ENCODE data around the gene HNRNPD.

DNA sequence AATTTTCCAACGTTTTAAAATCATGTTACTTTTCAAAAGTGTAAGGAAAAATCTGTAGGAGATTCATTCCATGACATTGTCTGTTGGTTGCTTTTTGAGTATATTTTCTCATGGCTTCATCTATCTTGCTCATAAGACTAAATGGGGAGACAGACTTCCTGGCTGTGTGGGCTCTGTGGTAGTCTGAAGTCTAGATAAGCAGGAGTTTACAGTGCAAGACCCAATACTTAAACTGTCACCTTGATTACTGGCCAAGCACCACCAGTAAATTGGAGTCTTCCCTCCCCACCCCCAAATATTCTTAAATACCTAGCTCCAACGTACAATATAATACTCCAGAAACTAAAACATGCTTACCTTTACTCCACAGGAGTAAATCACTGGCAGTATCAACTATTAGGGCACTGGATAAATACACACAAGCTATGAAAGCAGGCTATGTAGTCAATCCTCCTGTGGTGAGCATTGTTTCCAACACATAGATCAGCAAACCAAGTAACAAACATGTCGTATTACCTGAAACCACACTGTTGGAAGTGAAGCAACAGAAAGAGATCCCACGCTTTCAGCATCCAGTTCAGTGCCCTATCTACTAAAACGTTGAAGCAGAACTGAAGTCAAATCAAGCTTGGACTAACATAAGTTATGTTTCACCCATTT is 6.2 kb downstream of the HNRNPD start:
- no peak for TF ChIP-seq EZH2 (IDR thresholded peaks at IDR 0.05; ENCODE audit: low read depth, unreplicated experiment)
- no peak for TF ChIP-seq EZH2phosphoT487 (IDR thresholded peaks at IDR 0.05; ENCODE audit: unreplicated experiment)
- TF ChIP-seq, protein P1, sequence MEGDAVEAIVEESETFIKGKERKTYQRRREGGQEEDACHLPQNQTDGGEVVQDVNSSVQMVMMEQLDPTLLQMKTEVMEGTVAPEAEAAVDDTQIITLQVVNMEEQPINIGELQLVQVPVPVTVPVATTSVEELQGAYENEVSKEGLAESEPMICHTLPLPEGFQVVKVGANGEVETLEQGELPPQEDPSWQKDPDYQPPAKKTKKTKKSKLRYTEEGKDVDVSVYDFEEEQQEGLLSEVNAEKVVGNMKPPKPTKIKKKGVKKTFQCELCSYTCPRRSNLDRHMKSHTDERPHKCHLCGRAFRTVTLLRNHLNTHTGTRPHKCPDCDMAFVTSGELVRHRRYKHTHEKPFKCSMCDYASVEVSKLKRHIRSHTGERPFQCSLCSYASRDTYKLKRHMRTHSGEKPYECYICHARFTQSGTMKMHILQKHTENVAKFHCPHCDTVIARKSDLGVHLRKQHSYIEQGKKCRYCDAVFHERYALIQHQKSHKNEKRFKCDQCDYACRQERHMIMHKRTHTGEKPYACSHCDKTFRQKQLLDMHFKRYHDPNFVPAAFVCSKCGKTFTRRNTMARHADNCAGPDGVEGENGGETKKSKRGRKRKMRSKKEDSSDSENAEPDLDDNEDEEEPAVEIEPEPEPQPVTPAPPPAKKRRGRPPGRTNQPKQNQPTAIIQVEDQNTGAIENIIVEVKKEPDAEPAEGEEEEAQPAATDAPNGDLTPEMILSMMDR (conservative IDR thresholded peaks at IDR 0.05; ENCODE audit: low read depth in 2 of 2): no peak
- TF ChIP-seq POLR2AphosphoS5 (IDR thresholded peaks at IDR 0.05; ENCODE audit: low read depth): no peak
- TF ChIP-seq, protein P2, sequence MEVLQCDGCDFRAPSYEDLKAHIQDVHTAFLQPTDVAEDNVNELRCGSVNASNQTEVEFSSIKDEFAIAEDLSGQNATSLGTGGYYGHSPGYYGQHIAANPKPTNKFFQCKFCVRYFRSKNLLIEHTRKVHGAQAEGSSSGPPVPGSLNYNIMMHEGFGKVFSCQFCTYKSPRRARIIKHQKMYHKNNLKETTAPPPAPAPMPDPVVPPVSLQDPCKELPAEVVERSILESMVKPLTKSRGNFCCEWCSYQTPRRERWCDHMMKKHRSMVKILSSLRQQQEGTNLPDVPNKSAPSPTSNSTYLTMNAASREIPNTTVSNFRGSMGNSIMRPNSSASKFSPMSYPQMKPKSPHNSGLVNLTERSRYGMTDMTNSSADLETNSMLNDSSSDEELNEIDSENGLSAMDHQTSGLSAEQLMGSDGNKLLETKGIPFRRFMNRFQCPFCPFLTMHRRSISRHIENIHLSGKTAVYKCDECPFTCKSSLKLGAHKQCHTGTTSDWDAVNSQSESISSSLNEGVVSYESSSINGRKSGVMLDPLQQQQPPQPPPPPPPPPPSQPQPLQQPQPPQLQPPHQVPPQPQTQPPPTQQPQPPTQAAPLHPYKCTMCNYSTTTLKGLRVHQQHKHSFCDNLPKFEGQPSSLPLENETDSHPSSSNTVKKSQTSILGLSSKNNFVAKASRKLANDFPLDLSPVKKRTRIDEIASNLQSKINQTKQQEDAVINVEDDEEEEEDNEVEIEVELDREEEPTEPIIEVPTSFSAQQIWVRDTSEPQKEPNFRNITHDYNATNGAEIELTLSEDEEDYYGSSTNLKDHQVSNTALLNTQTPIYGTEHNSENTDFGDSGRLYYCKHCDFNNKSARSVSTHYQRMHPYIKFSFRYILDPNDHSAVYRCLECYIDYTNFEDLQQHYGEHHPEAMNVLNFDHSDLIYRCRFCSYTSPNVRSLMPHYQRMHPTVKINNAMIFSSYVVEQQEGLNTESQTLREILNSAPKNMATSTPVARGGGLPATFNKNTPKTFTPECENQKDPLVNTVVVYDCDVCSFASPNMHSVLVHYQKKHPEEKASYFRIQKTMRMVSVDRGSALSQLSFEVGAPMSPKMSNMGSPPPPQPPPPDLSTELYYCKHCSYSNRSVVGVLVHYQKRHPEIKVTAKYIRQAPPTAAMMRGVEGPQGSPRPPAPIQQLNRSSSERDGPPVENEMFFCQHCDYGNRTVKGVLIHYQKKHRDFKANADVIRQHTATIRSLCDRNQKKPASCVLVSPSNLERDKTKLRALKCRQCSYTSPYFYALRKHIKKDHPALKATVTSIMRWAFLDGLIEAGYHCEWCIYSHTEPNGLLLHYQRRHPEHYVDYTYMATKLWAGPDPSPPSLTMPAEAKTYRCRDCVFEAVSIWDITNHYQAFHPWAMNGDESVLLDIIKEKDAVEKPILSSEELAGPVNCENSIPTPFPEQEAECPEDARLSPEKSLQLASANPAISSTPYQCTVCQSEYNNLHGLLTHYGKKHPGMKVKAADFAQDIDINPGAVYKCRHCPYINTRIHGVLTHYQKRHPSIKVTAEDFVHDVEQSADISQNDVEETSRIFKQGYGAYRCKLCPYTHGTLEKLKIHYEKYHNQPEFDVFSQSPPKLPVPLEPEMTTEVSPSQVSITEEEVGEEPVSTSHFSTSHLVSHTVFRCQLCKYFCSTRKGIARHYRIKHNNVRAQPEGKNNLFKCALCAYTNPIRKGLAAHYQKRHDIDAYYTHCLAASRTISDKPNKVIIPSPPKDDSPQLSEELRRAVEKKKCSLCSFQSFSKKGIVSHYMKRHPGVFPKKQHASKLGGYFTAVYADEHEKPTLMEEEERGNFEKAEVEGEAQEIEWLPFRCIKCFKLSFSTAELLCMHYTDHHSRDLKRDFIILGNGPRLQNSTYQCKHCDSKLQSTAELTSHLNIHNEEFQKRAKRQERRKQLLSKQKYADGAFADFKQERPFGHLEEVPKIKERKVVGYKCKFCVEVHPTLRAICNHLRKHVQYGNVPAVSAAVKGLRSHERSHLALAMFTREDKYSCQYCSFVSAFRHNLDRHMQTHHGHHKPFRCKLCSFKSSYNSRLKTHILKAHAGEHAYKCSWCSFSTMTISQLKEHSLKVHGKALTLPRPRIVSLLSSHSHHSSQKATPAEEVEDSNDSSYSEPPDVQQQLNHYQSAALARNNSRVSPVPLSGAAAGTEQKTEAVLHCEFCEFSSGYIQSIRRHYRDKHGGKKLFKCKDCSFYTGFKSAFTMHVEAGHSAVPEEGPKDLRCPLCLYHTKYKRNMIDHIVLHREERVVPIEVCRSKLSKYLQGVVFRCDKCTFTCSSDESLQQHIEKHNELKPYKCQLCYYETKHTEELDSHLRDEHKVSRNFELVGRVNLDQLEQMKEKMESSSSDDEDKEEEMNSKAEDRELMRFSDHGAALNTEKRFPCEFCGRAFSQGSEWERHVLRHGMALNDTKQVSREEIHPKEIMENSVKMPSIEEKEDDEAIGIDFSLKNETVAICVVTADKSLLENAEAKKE (CRISPR knock-in tag; IDR thresholded peaks at IDR 0.05): no peak

All from GM23338 (cell line).